Hepatocyte (in vitro differentiated cells): ENCODE results near the gene PCBP4. TPM values are rescaled to one million over a fixed set of nuclear protein-coding genes. Genes with fewer than 3 reads are reported as not detected.

Source experiments
- DNase-seq: peaks from one replicate; pipeline ENCODE4 v3.0.0-alpha.2; 2016; ENCODE audit warnings: low spot score
- H2AFZ ChIP-seq: fragments of 200-600 bp; sonication (generic); 2 replicates; pipeline ENCODE4 v1.6.0; 2016; ENCODE audit warnings: antibody characterized with exemption, mild to moderate bottlenecking
- H3K27ac ChIP-seq: fragments of 200-600 bp; sonication (generic); 2 replicates; pipeline ENCODE4 v1.5.1; 2016; ENCODE audit warnings: mild to moderate bottlenecking
- H3K27me3 ChIP-seq: fragments of 200-600 bp; sonication (generic); 2 replicates; pipeline ENCODE4 v1.6.1; 2016
- H3K36me3 ChIP-seq: fragments of 200-600 bp; sonication (generic); replicated peaks from 2 replicates; pipeline ENCODE4 v1.5.1; 2016; ENCODE audit warnings: low read depth; ENCODE audit not compliant: insufficient read depth
- H3K4me1 ChIP-seq: fragments of 200-600 bp; sonication (generic); 2 replicates; pipeline ENCODE4 v1.5.1; 2016; ENCODE audit warnings: mild to moderate bottlenecking, moderate library complexity; ENCODE audit not compliant: insufficient read depth
- H3K4me2 ChIP-seq: fragments of 200-600 bp; sonication (generic); 2 replicates; pipeline ENCODE4 v1.6.0; 2016
- H3K4me3 ChIP-seq: fragments of 200-600 bp; sonication (generic); 2 replicates; pipeline ENCODE4 v1.5.1; 2016; ENCODE audit warnings: mild to moderate bottlenecking
- H3K79me2 ChIP-seq: fragments of 200-600 bp; sonication (generic); 2 replicates; pipeline ENCODE4 v1.6.0; 2017; ENCODE audit warnings: mild to moderate bottlenecking
- H3K9me2 ChIP-seq: fragments of 200-600 bp; sonication (generic); replicated peaks from 2 replicates; pipeline ENCODE4 v1.6.0; 2017; ENCODE audit warnings: mild to moderate bottlenecking; ENCODE audit not compliant: insufficient read depth
- H3K9me3 ChIP-seq: fragments of 200-600 bp; sonication (generic); 2 replicates; pipeline ENCODE4 v1.5.1; 2016; ENCODE audit warnings: low read depth, mild to moderate bottlenecking
- H4K20me1 ChIP-seq: fragments of 200-600 bp; sonication (generic); 2 replicates; pipeline ENCODE4 v1.6.0; 2016; ENCODE audit warnings: mild to moderate bottlenecking; ENCODE audit not compliant: insufficient read depth, poor library complexity, severe bottlenecking
- EZH2 ChIP-seq: fragments of 200-600 bp; sonication (generic); IDR thresholded peaks from 2 replicates; pipeline ENCODE4 v1.6.1; 2016; ENCODE audit warnings: antibody characterized with exemption, mild to moderate bottlenecking, borderline replicate concordance
- EZH2phosphoT487 ChIP-seq: fragments of 200-600 bp; sonication (generic); IDR thresholded peaks from one replicate; pipeline ENCODE4 v1.6.1; 2018; ENCODE audit warnings: antibody characterized with exemption, mild to moderate bottlenecking, low read depth, moderate library complexity; ENCODE audit not compliant: unreplicated experiment, severe bottlenecking
- WGBS: methylation state at CpG from one replicate; pipeline ENCODE4 v1.1.6; 2016; ENCODE audit warnings: low lambda C conversion rate; ENCODE audit errors: missing lambda C conversion rate; 5-methylcytosine and 5-hydroxymethylcytosine counted together
- polyA plus RNA-seq: library from polyadenylated mRNA; unstranded; fragments of >200 nt; fragmentation: Nextera tagmentation; extraction: Ambion mirVana; gene quantifications from 2 replicates; pipeline ENCODE4 v1.2.1, GENCODE V29; 2016
- total RNA-seq: library from RNA; depleted of rRNA; stranded (reverse); fragments of >200 nt; gene quantifications from 2 replicates; pipeline ENCODE4 v1.2.3, GENCODE V29; 2014
- TF ChIP-seq, protein P1 (sequence below): fragments of 200-600 bp; sonication (generic); IDR thresholded peaks from 2 replicates; pipeline ENCODE4 v1.5.1; 2016; ENCODE audit warnings: antibody characterized with exemption, mild to moderate bottlenecking; ENCODE audit not compliant: poor library complexity

The PCBP4 gene
- total and polyA plus RNA-seq, 2 experiments from 2014 or later = 42.4 to 60.2 TPM

DNA sequence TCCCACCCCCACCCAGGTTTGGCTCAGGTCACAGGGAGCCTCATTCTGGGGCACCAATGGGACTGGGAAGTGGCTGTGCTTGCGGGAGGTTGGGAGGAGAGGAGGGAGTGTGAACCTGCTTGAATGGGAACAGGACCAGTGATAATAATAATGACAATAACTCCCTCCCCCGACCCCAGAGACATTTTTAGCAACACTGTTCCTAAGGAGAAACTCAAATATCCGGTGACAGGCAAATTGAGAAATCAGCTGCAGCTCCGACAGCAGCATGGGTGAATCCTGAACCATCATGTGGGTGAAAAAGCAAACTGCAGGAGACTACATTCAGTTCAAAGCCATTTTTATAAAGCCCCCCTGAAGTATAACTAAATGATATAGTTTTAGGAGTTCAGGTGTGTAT is 40.0 kb upstream of the PCBP4 start:
- peaks cover 19% of the 10 kb centered on the region for H3K4me1 ChIP-seq
- H3K4me2 ChIP-seq = no peak overlapping the region
- H3K27ac ChIP-seq = no peak overlapping the region
- H3K27me3 ChIP-seq = no peaks in the 10 kb centered on the region
- TF ChIP-seq EZH2 (no peak), EZH2phosphoT487 (no peak)
- TF ChIP-seq, protein P1, sequence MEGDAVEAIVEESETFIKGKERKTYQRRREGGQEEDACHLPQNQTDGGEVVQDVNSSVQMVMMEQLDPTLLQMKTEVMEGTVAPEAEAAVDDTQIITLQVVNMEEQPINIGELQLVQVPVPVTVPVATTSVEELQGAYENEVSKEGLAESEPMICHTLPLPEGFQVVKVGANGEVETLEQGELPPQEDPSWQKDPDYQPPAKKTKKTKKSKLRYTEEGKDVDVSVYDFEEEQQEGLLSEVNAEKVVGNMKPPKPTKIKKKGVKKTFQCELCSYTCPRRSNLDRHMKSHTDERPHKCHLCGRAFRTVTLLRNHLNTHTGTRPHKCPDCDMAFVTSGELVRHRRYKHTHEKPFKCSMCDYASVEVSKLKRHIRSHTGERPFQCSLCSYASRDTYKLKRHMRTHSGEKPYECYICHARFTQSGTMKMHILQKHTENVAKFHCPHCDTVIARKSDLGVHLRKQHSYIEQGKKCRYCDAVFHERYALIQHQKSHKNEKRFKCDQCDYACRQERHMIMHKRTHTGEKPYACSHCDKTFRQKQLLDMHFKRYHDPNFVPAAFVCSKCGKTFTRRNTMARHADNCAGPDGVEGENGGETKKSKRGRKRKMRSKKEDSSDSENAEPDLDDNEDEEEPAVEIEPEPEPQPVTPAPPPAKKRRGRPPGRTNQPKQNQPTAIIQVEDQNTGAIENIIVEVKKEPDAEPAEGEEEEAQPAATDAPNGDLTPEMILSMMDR = no peak
- H3K79me2 ChIP-seq = no peaks in the 10 kb centered on the region
- DNase-seq = no peak
- no peaks in the 10 kb centered on the region for H3K9me3 ChIP-seq
- no peaks in the 10 kb centered on the region for H3K9me2 ChIP-seq
- WGBS = 82% methylated on average over 4 of the region's 4 CpGs
- H3K36me3 ChIP-seq = no peaks in the 10 kb centered on the region
- no peak overlapping the region for H2AFZ ChIP-seq
- H4K20me1 ChIP-seq = no peaks in the 10 kb centered on the region
- no peak overlapping the region for H3K4me3 ChIP-seq

DNA sequence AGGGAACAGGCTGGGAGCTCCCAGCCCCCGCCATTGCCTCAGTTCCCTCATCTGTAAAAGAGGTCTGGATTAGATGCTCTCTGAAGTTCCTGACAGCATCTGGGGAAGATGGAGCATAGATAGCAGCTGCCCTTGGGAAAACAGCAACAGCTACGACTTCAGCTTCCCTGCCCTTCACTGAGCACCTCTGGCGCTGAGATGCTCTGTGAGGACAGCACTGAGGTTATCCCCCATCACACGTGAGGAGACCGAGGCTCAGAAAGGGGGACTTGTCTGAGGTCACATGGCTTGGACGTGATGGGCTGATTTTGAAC is 39.5 kb upstream of the PCBP4 start:
- TF ChIP-seq, protein P1 = no peak
- TF ChIP-seq EZH2 (no peak), EZH2phosphoT487 (no peak)
- Histone ChIP-seq H4K20me1 (no peaks in the 10 kb centered on the region), H3K36me3 (no peaks in the 10 kb centered on the region), H3K9me2 (no peaks in the 10 kb centered on the region), H3K4me3 (no peak overlapping the region), H3K27me3 (no peaks in the 10 kb centered on the region), H3K4me1 (peaks cover 19% of the 10 kb centered on the region), H3K27ac (no peak overlapping the region), H3K79me2 (no peaks in the 10 kb centered on the region), H3K4me2 (no peak overlapping the region), H3K9me3 (no peaks in the 10 kb centered on the region), H2AFZ (no peak overlapping the region)
- WGBS = 89% methylated on average over 6 of the region's 6 CpGs
- no peak for DNase-seq

DNA sequence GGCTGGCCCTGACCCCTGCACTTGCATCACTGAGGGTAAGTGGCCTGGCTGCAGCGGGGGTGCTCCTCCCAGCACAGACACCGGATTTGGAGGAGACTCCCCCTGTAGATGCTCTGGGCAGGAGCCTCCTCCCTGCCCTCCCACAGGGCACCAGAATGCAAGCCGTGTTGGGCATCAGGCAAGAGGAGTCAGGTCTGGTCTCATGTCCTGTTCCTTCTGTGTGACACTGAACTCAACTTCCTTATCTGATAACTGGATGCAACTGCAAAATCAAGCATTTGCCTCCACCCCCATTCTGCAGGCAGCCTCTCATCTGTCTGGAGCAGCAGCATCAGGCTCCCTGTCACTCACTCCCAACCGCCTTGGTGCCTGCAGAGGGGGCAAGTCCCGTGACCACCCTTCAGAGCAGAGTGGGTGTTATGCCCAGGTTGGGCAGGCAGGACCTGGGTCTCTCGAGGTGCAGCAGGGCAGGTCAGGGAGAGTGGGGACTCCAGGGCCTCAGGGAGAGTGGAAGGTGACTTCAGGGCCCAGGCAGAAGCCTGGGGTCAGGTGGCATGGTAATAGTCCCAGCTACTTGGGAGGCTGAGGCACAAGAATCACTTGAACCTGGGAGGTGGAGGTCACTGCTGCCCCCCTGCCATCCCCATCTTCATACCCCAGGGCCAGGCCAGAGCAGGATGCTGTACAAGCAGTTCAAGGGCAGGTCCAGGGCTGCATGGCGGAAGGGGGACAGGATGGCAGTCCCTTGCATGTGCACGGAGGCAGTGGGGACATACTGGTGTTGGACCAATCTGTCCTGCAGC is 39.0 kb upstream of the PCBP4 start:
- Histone ChIP-seq H3K9me2 (no peaks in the 10 kb centered on the region), H3K4me1 (peaks cover 19% of the 10 kb centered on the region), H3K9me3 (no peaks in the 10 kb centered on the region), H2AFZ (no peak overlapping the region), H3K27me3 (no peaks in the 10 kb centered on the region), H3K27ac (no peak overlapping the region), H4K20me1 (no peaks in the 10 kb centered on the region), H3K4me3 (no peak overlapping the region), H3K36me3 (no peaks in the 10 kb centered on the region), H3K4me2 (peak overlapping the region; percentile 44), H3K79me2 (no peaks in the 10 kb centered on the region)
- no peak for TF ChIP-seq EZH2phosphoT487
- TF ChIP-seq EZH2 = no peak
- TF ChIP-seq, protein P1 = no peak
- 62% methylated on average over 8 of the region's 8 CpGs for WGBS
- DNase-seq = no peak
